Nephron progenitor cell (in vitro differentiated cells): ENCODE results near the gene TRIM44.
A peak's percentile ranks its signal among the peaks of the same experiment; 100 is the strongest.

ENCODE experiments used
- DNase-seq: peaks from one replicate; pipeline ENCODE4 v3.0.0; 2021
- H3K27ac Mint-ChIP-seq: 2 replicates; pipeline ENCODE4 v1.8.0; 2021; ENCODE audit warnings: mild to moderate bottlenecking, moderate library complexity, mixed read lengths
- H3K27me3 Mint-ChIP-seq: 2 replicates; pipeline ENCODE4 v1.8.0; 2021; ENCODE audit warnings: mild to moderate bottlenecking, low read depth, mixed read lengths; ENCODE audit not compliant: poor library complexity
- H3K36me3 Mint-ChIP-seq: 2 replicates; pipeline ENCODE4 v1.8.0; 2021; ENCODE audit warnings: low read depth, mixed read lengths
- H3K4me1 Mint-ChIP-seq: 2 replicates; pipeline ENCODE4 v1.8.0; 2021; ENCODE audit warnings: mixed read lengths
- H3K4me3 Mint-ChIP-seq: 2 replicates; pipeline ENCODE4 v1.8.0; 2021; ENCODE audit warnings: mild to moderate bottlenecking, moderate library complexity, mixed read lengths
- H3K9me3 Mint-ChIP-seq: 2 replicates; pipeline ENCODE4 v1.8.0; 2021; ENCODE audit warnings: mild to moderate bottlenecking, moderate library complexity, mixed read lengths
- TF ChIP-seq, protein P1 (sequence below): fragments of 200-600 bp; sonication (generic); IDR thresholded peaks from 2 replicates; pipeline ENCODE4 v1.5.0; 2021; ENCODE audit warnings: antibody characterized with exemption

The TRIM44 gene

DNA sequence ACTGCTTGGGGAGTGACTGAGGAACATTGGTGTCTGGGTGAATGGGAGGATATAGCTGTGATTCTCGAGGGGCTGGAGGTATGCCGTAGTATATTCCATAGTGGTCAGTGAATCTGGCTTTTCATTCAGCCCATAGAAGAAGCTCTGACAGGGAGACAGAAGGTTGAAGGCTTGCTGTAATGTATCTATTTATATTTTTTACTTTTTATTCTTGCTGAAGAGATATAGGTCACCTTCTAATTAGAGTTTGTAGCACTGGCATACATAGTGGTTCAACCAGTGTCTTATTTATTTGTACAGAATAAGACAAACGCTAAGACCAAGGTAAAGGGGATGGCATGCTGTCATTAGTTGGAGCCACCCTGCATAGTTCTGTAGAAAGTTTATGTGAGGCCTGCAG is 10.0 kb downstream of the TRIM44 start:
- no peak overlapping the region for H3K4me3 Mint-ChIP-seq
- peaks cover 5% of the 10 kb centered on the region for H3K4me1 Mint-ChIP-seq
- H3K36me3 Mint-ChIP-seq = peaks cover 34% of the 10 kb centered on the region
- peaks cover 17% of the 10 kb centered on the region for H3K9me3 Mint-ChIP-seq
- no peak overlapping the region for H3K27ac Mint-ChIP-seq
- TF ChIP-seq, protein P1, sequence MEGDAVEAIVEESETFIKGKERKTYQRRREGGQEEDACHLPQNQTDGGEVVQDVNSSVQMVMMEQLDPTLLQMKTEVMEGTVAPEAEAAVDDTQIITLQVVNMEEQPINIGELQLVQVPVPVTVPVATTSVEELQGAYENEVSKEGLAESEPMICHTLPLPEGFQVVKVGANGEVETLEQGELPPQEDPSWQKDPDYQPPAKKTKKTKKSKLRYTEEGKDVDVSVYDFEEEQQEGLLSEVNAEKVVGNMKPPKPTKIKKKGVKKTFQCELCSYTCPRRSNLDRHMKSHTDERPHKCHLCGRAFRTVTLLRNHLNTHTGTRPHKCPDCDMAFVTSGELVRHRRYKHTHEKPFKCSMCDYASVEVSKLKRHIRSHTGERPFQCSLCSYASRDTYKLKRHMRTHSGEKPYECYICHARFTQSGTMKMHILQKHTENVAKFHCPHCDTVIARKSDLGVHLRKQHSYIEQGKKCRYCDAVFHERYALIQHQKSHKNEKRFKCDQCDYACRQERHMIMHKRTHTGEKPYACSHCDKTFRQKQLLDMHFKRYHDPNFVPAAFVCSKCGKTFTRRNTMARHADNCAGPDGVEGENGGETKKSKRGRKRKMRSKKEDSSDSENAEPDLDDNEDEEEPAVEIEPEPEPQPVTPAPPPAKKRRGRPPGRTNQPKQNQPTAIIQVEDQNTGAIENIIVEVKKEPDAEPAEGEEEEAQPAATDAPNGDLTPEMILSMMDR = no peak
- H3K27me3 Mint-ChIP-seq = no peaks in the 10 kb centered on the region
- DNase-seq = no peak

DNA sequence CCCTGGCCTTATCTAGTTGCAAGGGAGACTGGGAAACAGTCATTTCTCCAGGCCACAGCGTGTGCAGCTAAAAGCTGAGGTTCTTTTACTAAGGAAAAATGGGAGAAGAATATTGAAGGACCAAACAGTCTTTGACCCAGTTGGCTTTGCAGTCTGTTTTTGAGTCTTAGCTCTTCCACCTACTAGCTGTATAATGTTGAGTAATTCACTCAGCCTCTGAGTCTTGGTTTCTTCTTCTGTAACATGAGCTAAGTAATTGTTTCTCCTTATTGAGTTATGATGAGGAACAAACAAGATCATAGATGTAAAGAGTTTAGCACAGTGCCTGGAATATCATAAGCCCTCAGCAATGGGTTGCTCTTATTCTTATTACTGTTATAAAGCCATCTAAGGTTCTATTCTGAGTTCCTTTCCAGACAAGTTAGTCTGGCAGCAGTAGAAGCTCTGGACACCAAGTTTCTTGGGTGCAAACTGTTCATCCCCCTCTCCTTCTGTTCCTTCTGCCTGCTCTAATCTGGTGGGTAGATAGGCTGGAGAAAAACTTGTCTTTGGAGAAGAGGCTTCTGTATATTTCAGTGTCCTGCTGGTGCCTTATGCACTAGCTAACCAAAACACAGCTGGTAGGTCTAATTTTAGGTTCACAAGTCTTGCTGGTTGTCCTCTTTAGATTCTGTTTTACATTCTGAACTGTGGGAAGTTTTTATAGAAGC is 13.5 kb downstream of the TRIM44 start:
- no peaks in the 10 kb centered on the region for H3K27me3 Mint-ChIP-seq
- no peak overlapping the region for H3K27ac Mint-ChIP-seq
- peaks cover 5% of the 10 kb centered on the region for H3K4me1 Mint-ChIP-seq
- H3K9me3 Mint-ChIP-seq = no peaks in the 10 kb centered on the region
- DNase-seq = no peak
- peaks cover 10% of the 10 kb centered on the region for H3K36me3 Mint-ChIP-seq
- TF ChIP-seq, protein P1 = no peak
- no peak overlapping the region for H3K4me3 Mint-ChIP-seq

DNA sequence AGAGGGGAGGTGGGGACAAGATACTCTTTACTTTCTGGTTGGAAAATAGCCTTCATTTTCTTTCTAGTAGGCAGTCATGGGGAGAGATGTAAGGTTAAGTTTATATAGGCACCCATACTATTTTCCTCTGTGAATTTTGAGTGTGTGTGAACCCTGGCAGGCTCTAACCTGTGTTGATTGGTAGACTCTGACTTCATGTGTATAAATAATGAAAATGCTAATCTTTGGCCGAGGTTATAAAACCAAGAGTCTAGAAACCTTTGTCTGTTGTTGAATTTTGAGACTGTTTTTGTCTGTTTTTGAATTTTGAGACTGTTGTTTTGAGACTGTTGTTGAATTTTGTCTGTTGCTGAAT is 14.0 kb downstream of the TRIM44 start:
- Mint-ChIP-seq H3K4me3 (no peak overlapping the region), H3K36me3 (peaks cover 10% of the 10 kb centered on the region), H3K27me3 (no peaks in the 10 kb centered on the region), H3K4me1 (peaks cover 5% of the 10 kb centered on the region), H3K27ac (no peak overlapping the region), H3K9me3 (no peaks in the 10 kb centered on the region)
- DNase-seq = no peak
- TF ChIP-seq, protein P1 = no peak

DNA sequence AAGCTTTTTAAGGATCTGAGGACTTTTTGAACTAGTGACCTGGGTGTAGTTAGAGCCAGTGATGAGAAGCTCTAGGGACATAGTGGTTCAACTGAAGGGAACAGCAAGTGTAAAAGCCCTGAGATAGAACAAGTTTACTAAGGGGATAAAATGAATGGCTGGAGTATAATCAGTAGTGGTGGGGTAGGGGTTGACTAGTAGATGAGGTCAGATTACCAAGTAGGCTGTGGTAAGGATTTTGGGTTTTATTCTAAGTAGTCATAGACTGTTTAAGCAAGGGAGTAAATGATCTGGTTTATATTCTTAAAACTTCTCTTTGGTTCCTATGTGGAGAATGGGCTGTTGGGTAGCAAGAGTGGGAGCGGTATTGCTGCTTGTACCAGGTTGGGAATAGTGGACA is 15.3 kb downstream of the TRIM44 start:
- Mint-ChIP-seq H3K36me3 (peaks cover 5% of the 10 kb centered on the region), H3K9me3 (no peaks in the 10 kb centered on the region), H3K4me1 (peaks cover 15% of the 10 kb centered on the region), H3K4me3 (no peak overlapping the region), H3K27me3 (no peaks in the 10 kb centered on the region), H3K27ac (peak overlapping the region; percentile 9)
- TF ChIP-seq, protein P1 = no peak
- DNase-seq = no peak

DNA sequence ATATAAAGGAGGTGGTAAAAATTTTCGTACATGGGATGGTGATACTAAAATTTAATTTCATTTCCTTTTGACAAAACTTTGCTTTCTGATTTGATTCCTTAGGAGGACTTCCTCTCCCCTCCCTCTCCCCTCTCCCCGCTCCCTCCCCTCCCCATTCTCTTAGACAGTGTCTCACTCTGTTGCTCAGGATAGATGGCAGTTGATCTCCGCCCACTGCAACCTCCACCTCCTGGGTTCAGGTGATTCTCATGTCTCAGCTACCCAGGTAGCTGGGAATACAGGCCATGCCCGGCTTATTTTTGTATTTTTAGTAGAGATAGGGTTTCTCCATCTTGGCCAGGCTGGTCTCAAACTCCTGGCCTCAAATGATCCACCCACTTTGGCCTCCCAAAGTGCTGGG is 15.9 kb downstream of the TRIM44 start:
- H3K9me3 Mint-ChIP-seq = no peaks in the 10 kb centered on the region
- H3K36me3 Mint-ChIP-seq = peaks cover 5% of the 10 kb centered on the region
- DNase-seq = no peak
- H3K4me3 Mint-ChIP-seq = no peak overlapping the region
- TF ChIP-seq, protein P1 = no peak
- peaks cover 18% of the 10 kb centered on the region for H3K4me1 Mint-ChIP-seq
- no peak overlapping the region for H3K27ac Mint-ChIP-seq
- no peaks in the 10 kb centered on the region for H3K27me3 Mint-ChIP-seq

DNA sequence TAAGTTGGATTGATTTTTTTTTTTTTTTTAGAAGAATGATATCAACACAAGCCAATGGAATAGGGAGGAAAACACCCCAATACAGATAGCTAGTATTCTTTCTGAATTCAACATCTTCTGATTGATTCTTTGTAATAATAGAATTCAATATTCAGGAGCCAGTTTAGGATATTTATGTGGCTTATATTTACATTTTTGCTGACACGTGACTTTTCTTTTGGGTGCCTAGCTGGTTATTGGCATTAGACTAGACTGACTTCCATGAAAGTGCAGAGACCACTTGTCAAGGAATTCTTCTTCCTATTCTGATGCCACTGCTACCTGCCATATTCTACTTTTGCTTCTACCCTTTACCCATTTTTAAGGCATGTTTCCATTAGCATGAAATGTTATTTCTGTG is 16.4 kb downstream of the TRIM44 start:
- no peak for DNase-seq
- H3K36me3 Mint-ChIP-seq = peaks cover 2% of the 10 kb centered on the region
- H3K9me3 Mint-ChIP-seq = no peaks in the 10 kb centered on the region
- no peaks in the 10 kb centered on the region for H3K27me3 Mint-ChIP-seq
- H3K4me3 Mint-ChIP-seq = no peak overlapping the region
- no peak overlapping the region for H3K27ac Mint-ChIP-seq
- TF ChIP-seq, protein P1 = no peak
- H3K4me1 Mint-ChIP-seq = peaks cover 18% of the 10 kb centered on the region
